IPS-20b (cell line): ENCODE data around the gene APOC4.
"Not testable (repeated sequence)": the region's sequence is repeated elsewhere in the genome, so short reads cannot be mapped to it uniquely, and the experiment has no call there.

Experiments used
- H3K27ac ChIP-seq: one replicate; pipeline ENCODE4 v1.5.1; 2013; ENCODE audit warnings: low read length
- H3K27me3 ChIP-seq: 2 replicates; pipeline ENCODE4 v1.6.1; 2013; ENCODE audit warnings: mild to moderate bottlenecking, low read length, inconsistent platforms; ENCODE audit not compliant: insufficient read depth
- H3K36me3 ChIP-seq: 2 replicates; pipeline ENCODE4 v1.6.1; 2013; ENCODE audit warnings: low read depth, mild to moderate bottlenecking, inconsistent platforms, low read length, moderate library complexity; ENCODE audit not compliant: insufficient read depth
- H3K4me1 ChIP-seq: 2 replicates; pipeline ENCODE4 v1.6.1; 2013; ENCODE audit warnings: mild to moderate bottlenecking, control low read depth, inconsistent platforms, low read length, moderate library complexity; ENCODE audit not compliant: insufficient read depth
- H3K4me3 ChIP-seq: 2 replicates; pipeline ENCODE4 v1.5.1; 2013; ENCODE audit warnings: mild to moderate bottlenecking, low read length, inconsistent platforms
- H3K9ac ChIP-seq: 2 replicates; pipeline ENCODE4 v1.6.1; 2013; ENCODE audit warnings: low read depth, mild to moderate bottlenecking, inconsistent platforms, low read length, moderate library complexity
- H3K9me3 ChIP-seq: 2 replicates; pipeline ENCODE4 v1.6.1; 2013; ENCODE audit warnings: mild to moderate bottlenecking, low read depth, low read length, inconsistent platforms; ENCODE audit not compliant: insufficient read depth

APOC4 gene

GRCh38 chr19:44925114-44925891, 16.7 kb upstream of the APOC4 start:
- Histone ChIP-seq H3K9ac (no peak overlapping the region), H3K27me3 (peaks cover 7% of the 10 kb centered on the region; the same call in 1 of the 2 replicates), H3K9me3 (no peaks in the 10 kb centered on the region), H3K4me3 (no peak overlapping the region), H3K27ac (no peak overlapping the region), H3K36me3 (no peaks in the 10 kb centered on the region), H3K4me1 (no peaks in the 10 kb centered on the region)

- not testable (repeated sequence) for H3K9ac ChIP-seq, H3K27ac ChIP-seq, H3K9me3 ChIP-seq, H3K4me1 ChIP-seq, H3K36me3 ChIP-seq, H3K27me3 ChIP-seq
- H3K4me3 ChIP-seq, result peak overlapping the region; percentile 21; the same call in 1 of the 2 replicates
Measured at GRCh38 chr19:44926245-44927077, 15.6 kb upstream of the APOC4 start.

- H3K36me3 ChIP-seq, result no peaks in the 10 kb centered on the region
- no peaks in the 10 kb centered on the region for H3K9me3 ChIP-seq
- H3K27ac ChIP-seq, result no peak overlapping the region
- no peak overlapping the region for H3K9ac ChIP-seq
- H3K4me3 ChIP-seq, result no peak overlapping the region
- no peaks in the 10 kb centered on the region for H3K4me1 ChIP-seq
- peaks cover 7% of the 10 kb centered on the region; the same call in 1 of the 2 replicates for H3K27me3 ChIP-seq
Measured at GRCh38 chr19:44927746-44928145, 14.3 kb upstream of the APOC4 start.

GRCh38 chr19:44930088-44930487, 11.9 kb upstream of the APOC4 start:
- no peaks in the 10 kb centered on the region for H3K9me3 ChIP-seq
- no peak overlapping the region for H3K4me3 ChIP-seq
- no peaks in the 10 kb centered on the region for H3K36me3 ChIP-seq
- H3K27ac ChIP-seq, result no peak overlapping the region
- peaks cover 7% of the 10 kb centered on the region; the same call in 1 of the 2 replicates for H3K27me3 ChIP-seq
- H3K4me1 ChIP-seq, result no peaks in the 10 kb centered on the region
- no peak overlapping the region for H3K9ac ChIP-seq

GRCh38 chr19:44931541-44931940, 10.5 kb upstream of the APOC4 start:
- Histone ChIP-seq H3K9me3 (no peaks in the 10 kb centered on the region), H3K4me3 (no peak overlapping the region), H3K36me3 (no peaks in the 10 kb centered on the region), H3K27ac (no peak overlapping the region), H3K27me3 (no peaks in the 10 kb centered on the region), H3K4me1 (no peaks in the 10 kb centered on the region), H3K9ac (no peak overlapping the region)

GRCh38 chr19:44939668-44940067, 2.4 kb upstream of the APOC4 start:
- no peaks in the 10 kb centered on the region for H3K36me3 ChIP-seq
- H3K27me3 ChIP-seq, result no peaks in the 10 kb centered on the region
- no peak overlapping the region for H3K4me3 ChIP-seq
- H3K27ac ChIP-seq, result no peak overlapping the region
- no peaks in the 10 kb centered on the region for H3K9me3 ChIP-seq
- no peak overlapping the region for H3K9ac ChIP-seq
- no peaks in the 10 kb centered on the region for H3K4me1 ChIP-seq

GRCh38 chr19:44943801-44944249, 1.8 kb downstream of the APOC4 start:
- no peak overlapping the region for H3K4me3 ChIP-seq
- no peaks in the 10 kb centered on the region for H3K36me3 ChIP-seq
- no peak overlapping the region for H3K9ac ChIP-seq
- H3K9me3 ChIP-seq, result no peaks in the 10 kb centered on the region
- no peaks in the 10 kb centered on the region for H3K4me1 ChIP-seq
- no peak overlapping the region for H3K27ac ChIP-seq
- no peaks in the 10 kb centered on the region for H3K27me3 ChIP-seq

- no peaks in the 10 kb centered on the region for H3K36me3 ChIP-seq
- H3K9ac ChIP-seq, result no peak overlapping the region
- H3K4me3 ChIP-seq, result no peak overlapping the region
- H3K9me3 ChIP-seq, result no peaks in the 10 kb centered on the region
- no peak overlapping the region for H3K27ac ChIP-seq
- no peaks in the 10 kb centered on the region for H3K4me1 ChIP-seq
- no peaks in the 10 kb centered on the region for H3K27me3 ChIP-seq
Measured at GRCh38 chr19:44947041-44947581, 5.1 kb downstream of the APOC4 start.

- Histone ChIP-seq H3K9me3 (no peaks in the 10 kb centered on the region), H3K4me3 (no peak overlapping the region), H3K9ac (no peak overlapping the region), H3K27ac (no peak overlapping the region), H3K27me3 (no peaks in the 10 kb centered on the region), H3K36me3 (no peaks in the 10 kb centered on the region), H3K4me1 (no peaks in the 10 kb centered on the region)
Measured at GRCh38 chr19:44948237-44948636, 6.2 kb downstream of the APOC4 start.

GRCh38 chr19:44948763-44949374, 6.8 kb downstream of the APOC4 start:
- Histone ChIP-seq H3K27me3 (no peaks in the 10 kb centered on the region), H3K27ac (no peak overlapping the region), H3K36me3 (no peaks in the 10 kb centered on the region), H3K4me1 (0 out of 2 replicates have a peak, but pooled peaks cover 3% of the 10 kb centered on the region), H3K4me3 (no peak overlapping the region), H3K9me3 (no peaks in the 10 kb centered on the region), H3K9ac (no peak overlapping the region)

- no peaks in the 10 kb centered on the region for H3K36me3 ChIP-seq
- H3K27me3 ChIP-seq, result no peaks in the 10 kb centered on the region
- H3K27ac ChIP-seq, result no peak overlapping the region
- 0 out of 2 replicates have a peak, but pooled peaks cover 3% of the 10 kb centered on the region for H3K4me1 ChIP-seq
- H3K9me3 ChIP-seq, result no peaks in the 10 kb centered on the region
- no peak overlapping the region for H3K9ac ChIP-seq
- no peak overlapping the region for H3K4me3 ChIP-seq
Measured at GRCh38 chr19:44949550-44949949, 7.5 kb downstream of the APOC4 start.
